GM18520 (cell line): ENCODE results near the gene SPX.

Experiments used
- ATAC-seq: cut with Tn5 transposase; IDR thresholded peaks from one replicate; pipeline ENCODE4 v1.9.1; 2021; ENCODE audit not compliant: unreplicated experiment

Gene SPX

DNA sequence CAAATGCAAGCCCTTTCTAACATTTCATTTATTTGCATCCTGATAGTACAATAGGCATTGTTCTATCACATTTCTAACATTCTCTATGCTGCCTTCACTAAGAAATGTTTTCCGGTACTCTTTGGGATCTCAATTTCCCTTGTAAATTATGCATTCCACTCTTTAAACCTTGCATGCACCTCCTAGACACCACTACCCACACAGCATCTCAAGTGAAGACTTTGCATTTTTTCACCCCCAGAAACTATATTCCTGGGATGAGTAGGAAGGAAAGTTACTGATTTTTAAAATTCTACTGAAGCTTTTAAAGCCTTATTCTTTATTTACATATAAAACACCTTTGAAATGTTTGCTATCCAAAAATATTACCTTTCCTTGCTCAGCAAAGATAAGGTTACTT is 51.4 kb downstream of the SPX start:
- no peak for ATAC-seq

DNA sequence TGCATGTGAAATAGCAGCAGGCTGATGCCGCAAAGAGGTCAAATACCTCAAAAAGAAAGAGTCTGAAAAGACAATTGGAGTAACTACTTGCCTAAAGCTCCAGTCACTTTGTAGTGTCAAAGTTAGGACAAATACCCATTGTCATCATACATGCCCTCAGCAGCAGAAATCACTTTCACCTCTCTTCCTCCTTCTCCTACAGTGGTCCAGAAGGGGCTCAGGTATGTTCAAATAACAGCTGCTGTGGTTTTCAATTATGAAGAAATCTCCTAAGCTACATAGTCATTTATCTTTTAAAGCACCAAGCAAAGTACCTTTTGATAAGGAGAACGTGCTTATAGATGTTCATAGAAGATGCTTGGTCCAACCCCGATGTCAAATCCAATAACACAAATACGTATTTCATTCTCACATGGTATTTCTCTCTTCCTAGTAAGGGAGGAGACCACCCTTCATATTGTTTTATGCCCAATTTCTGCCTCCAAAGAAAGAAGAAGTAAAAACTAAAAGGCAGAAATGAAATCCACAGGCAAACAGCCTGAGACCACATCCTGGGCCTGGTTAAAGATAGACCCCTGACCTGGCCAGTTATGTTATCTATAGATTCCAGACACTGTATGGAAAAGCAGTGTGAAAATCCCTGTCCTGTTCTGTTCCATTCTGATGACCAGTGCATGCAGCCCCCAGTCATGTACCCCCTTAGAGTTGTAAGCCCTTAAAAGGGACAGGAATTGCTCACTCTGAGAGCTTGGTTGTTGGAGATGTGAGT is 54.8 kb downstream of the SPX start:
- ATAC-seq: no peak
